ENCODE results near the gene RYR2.

RYR2 gene

GRCh38 chr1:237737938-237738610 is 696.1 kb downstream of the RYR2 start:
- no peak for DNase-seq (ENCODE audit: low read depth)

GRCh38 chr1:237740846-237741245 is 698.9 kb downstream of the RYR2 start:
- DNase-seq (ENCODE audit: low read depth), result no peak

- DNase-seq (ENCODE audit: low read depth), result no peak
Measured at GRCh38 chr1:237745545-237745944, 703.6 kb downstream of the RYR2 start.

GRCh38 chr1:237748171-237748960 is 706.4 kb downstream of the RYR2 start:
- DNase-seq (ENCODE audit: low read depth), result no peak

GRCh38 chr1:237749122-237749521 is 707.1 kb downstream of the RYR2 start:
- no peak for DNase-seq (ENCODE audit: low read depth)

- DNase-seq (ENCODE audit: low read depth), result no peak
Measured at GRCh38 chr1:237751090-237751489, 709.1 kb downstream of the RYR2 start.

- DNase-seq (ENCODE audit: low read depth), result no peak
Measured at GRCh38 chr1:237754627-237755026, 712.6 kb downstream of the RYR2 start.

- no peak for DNase-seq (ENCODE audit: low read depth)
Measured at GRCh38 chr1:237756304-237756967, 714.5 kb downstream of the RYR2 start.

- DNase-seq (ENCODE audit: low read depth), result no peak
Measured at GRCh38 chr1:237759377-237759776, 717.4 kb downstream of the RYR2 start.

GRCh38 chr1:237760951-237761350 is 719.0 kb downstream of the RYR2 start:
- no peak for DNase-seq (ENCODE audit: low read depth)

GRCh38 chr1:237763137-237763536 is 721.2 kb downstream of the RYR2 start:
- DNase-seq (ENCODE audit: low read depth), result no peak

- no peak for DNase-seq (ENCODE audit: low read depth)
Measured at GRCh38 chr1:237763751-237764150, 721.8 kb downstream of the RYR2 start.

GRCh38 chr1:237769916-237770315 is 727.9 kb downstream of the RYR2 start:
- DNase-seq (ENCODE audit: low read depth), result no peak

GRCh38 chr1:237772009-237772408 is 730.0 kb downstream of the RYR2 start:
- no peak for DNase-seq (ENCODE audit: low read depth)

GRCh38 chr1:237774246-237774645 is 732.3 kb downstream of the RYR2 start:
- no peak for DNase-seq (ENCODE audit: low read depth)

- DNase-seq (ENCODE audit: low read depth), result no peak
Measured at GRCh38 chr1:237779356-237779755, 737.4 kb downstream of the RYR2 start.

- no peak for DNase-seq (ENCODE audit: low read depth)
Measured at GRCh38 chr1:237786066-237786719, 744.2 kb downstream of the RYR2 start.

- no peak for DNase-seq (ENCODE audit: low read depth)
Measured at GRCh38 chr1:237788069-237788468, 746.1 kb downstream of the RYR2 start.

- DNase-seq (ENCODE audit: low read depth), result no peak
Measured at GRCh38 chr1:237789619-237790018, 747.6 kb downstream of the RYR2 start.

GRCh38 chr1:237791592-237791991 is 749.6 kb downstream of the RYR2 start:
- DNase-seq (ENCODE audit: low read depth), result no peak

- DNase-seq (ENCODE audit: low read depth), result no peak
Measured at GRCh38 chr1:237792149-237792548, 750.2 kb downstream of the RYR2 start.

- DNase-seq (ENCODE audit: low read depth), result no peak
Measured at GRCh38 chr1:237792726-237793125, 750.7 kb downstream of the RYR2 start.

- no peak for DNase-seq (ENCODE audit: low read depth)
Measured at GRCh38 chr1:237794071-237794470, 752.1 kb downstream of the RYR2 start.
